ENCODE results near the gene KRTAP21-1.
"Not testable (repeated sequence)": the region's sequence is repeated elsewhere in the genome, so short reads cannot be mapped to it uniquely, and the experiment has no call there.

KRTAP21-1 gene
- total RNA-seq = 0 reads per million in 2 experiments

DNA sequence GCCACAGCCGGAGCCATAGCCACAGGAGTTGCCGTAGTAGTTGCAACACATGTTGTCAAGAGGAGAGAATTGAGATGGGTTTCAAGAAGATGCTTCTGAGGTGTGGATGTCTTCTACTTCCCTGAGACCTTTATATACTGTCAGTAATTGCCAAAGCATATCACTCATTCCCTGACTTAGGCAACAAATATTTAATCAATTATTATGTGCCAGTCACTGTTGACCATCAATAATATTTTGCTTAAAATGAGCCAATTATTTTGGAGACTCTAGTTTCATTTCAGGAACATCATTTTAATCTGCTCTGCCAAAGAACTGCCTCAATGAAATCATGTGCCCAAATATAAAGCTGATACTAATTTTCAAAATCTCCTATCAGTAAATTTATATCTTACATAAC lies at the start of gene KRTAP21-1:
TSS of gene KRTAP21-1 (minus strand) at position 101 of the 400 bp plus-strand sequence. CDS start at position 51, 50 bp downstream.
- DNase-seq (ENCODE audit: low read depth) = not testable (repeated sequence)

DNA sequence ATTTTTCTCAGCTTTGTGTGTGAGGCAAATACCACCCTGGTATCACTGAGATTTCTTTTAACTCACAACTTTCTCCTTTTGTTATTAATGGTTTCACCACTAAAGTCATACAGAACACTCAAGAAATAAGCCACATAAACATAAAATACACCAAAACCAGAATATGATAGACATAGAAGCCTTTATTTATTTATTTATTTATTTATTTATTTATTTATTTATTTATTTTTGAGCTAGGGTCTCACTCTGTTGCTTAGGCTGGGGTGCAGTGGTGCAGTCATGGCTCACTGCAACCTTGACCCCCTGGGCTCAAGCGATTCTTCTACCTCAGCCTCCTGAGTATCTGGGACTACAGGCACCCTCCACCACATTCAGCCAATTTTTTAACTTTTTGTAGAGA lies 45.4 kb upstream of the KRTAP21-1 start:
- no peak for DNase-seq (ENCODE audit: low read depth)

DNA sequence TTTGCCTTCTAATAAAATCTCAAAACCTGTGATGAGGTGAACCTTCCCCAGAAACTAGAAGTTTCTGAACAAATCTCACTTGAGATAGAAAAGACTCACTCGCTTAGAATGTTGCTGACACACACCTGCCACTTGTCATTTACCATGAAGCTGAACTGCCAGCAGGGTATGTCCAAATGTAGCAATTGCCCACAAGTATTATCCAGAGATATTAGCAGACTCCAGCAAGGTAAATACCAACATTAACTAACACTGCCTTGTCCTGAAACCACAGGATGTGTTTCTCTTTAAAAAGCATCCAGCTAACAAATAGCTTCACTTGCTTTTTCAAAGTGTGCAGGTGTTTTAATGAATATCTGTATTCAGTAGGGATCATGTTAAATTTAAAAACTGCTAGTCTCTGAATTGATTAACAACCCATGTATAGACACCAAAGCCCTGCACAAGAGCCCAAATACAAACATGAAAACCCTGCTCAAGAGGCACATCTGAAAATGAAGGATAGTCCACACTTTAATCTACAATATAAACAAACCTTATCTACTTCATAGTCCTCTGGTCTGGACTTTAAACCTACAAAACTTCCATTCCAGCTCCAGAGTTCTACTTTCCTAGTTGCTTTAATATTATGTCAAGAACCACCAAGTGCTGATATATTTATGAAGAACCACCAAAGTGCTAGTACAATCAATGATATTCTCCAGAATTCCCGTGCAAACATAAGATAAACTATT lies 38.5 kb upstream of the KRTAP21-1 start:
- no peak for DNase-seq (ENCODE audit: low read depth)

DNA sequence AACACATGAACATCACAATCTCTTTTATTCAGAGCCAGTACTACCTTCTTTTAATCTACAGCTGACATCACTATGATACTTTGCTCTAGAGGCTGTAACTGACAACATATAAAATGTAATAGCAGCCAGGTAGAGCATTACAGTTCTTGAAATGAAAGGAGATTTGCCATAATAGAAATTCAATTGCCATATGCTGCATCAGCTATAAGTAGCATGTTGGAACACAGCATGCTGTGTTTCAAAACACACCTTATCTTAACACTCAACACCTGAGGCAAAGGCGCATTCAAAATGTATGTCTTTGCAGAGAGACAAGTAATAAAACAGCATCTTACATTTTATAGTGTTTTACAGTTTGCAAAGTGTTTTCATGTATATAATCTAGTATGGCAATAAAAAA lies 24.0 kb upstream of the KRTAP21-1 start:
- DNase-seq (ENCODE audit: low read depth) = no peak

DNA sequence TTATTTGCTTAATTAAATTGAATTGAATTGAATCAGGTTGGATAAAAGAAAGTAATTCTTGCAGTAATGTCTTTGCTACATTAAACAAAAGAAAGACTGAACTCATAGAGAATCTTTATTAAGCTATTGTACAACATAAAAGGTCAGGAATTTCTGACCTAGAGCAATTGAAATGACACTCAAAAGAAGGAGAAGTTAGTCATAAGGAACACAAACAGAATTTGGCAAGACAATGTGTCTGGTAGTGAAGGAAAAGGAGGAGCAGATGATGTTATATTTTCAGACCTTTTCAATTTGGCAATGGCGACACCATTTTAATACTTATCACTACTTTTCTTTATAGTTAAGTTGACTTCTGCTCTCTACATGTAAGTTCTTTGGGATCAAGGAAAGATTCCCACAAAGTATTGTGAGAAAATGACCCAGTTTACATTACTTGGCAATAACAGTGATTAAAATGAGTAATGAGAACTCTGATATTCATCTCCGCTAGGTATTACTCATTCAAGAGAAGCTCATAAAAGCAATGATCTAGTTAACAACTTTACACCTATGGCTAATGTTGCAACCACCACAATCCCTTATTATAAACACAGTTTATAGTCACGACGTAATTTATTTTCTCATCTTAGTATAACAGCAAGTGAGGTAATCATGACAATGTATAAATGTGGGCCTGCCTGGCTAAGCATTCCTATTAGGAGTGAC lies 14.7 kb upstream of the KRTAP21-1 start:
- no peak for DNase-seq (ENCODE audit: low read depth)

DNA sequence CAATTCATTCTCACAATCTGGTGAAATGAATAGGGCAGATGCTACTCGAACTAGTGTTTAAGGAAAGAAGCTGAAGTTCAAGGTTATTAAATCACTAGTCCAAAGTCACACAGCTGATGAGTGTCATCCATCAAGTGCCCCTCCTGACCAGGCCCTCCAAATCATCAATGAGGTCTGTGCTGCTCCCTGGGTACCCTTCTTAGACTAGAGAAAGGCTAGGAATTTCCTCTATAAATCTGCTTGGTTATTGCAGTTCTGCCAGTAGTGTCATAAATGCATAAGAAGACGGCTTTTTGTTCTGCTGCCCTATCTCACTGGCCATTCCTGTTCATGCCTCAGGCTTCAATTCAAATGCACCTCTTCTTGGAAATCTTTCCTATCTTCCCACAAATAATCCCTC lies 5.5 kb upstream of the KRTAP21-1 start:
- DNase-seq (ENCODE audit: low read depth) = no peak

DNA sequence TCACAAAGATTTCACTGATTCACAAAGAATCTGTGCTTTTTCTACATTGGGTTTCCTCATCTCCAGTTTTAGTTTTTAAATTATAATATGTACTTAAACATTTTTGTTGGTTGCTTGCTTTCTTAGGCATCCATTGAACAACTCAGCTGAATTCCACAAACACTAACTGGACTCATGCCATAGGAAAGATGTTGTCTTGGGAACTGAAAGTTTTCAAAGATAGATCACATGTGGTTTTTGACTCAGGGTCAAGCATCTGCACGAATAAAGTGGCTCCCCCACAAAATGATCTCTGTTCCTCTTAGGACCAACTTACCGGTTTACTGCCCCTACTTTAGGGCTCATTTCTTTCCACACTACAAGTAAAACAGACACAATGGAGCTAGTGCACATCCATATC lies 3.1 kb upstream of the KRTAP21-1 start:
- no peak for DNase-seq (ENCODE audit: low read depth)

DNA sequence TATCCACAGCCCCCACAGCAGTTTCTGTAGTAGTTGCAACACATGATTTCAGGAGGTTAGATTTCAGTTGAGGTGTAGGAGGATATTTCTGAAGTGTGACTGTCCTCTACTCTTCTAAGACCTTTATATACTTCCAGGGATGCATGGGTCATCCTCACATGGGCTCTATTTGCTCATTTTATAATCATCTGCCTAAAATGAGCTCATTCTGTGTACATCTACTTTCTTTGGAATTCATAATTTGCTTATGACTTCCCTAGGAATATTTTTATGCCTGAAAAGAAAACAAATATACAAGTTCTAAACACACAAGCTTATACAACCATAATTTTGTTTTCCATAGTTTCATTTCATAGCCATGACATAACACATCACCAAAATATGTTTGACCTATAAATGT lies 8.1 kb downstream of the KRTAP21-1 start, which contains the start of gene KRTAP21-2:
TSS of gene KRTAP21-2 (minus strand) at position 101 of the 400 bp plus-strand sequence. CDS start at position 44, 57 bp downstream.
- DNase-seq (ENCODE audit: low read depth) = no peak

DNA sequence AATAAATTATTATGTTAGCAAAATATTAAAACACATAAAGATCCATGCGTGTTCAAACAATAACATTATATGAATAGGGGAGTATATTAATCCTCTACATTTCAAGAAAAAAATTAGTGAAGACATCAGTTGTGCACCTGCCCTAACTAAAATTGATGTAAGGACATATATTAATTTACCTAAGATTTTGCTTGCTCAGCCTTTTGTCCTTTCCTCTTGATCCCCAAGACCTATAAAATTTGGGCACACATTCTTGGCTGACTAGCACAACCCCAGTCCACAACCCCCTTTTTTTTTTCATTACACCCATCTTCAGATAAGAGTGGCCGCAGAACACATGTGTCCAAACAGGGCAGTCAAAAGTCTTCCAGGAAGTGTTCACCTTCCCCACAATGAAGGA lies 14.8 kb downstream of the KRTAP21-1 start:
- DNase-seq (ENCODE audit: low read depth) = no peak

DNA sequence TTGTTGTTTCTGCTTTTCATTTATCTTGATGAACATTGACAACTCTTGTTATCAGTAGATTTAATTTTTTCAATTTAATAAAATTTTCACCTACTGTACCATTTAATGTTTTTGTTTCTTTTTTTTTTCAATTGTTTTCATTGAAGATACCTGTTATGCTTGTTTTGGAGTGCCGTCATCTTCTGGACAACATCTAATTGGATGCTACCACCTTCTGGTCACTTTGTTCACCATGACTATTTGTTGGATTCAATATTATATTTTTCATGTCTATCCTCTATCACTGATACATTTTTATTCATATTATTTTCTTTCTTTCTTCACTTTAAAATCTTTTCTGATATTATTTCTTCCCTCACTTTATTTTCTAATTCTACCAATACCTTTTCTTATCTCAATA lies 22.2 kb downstream of the KRTAP21-1 start:
- no peak for DNase-seq (ENCODE audit: low read depth)

DNA sequence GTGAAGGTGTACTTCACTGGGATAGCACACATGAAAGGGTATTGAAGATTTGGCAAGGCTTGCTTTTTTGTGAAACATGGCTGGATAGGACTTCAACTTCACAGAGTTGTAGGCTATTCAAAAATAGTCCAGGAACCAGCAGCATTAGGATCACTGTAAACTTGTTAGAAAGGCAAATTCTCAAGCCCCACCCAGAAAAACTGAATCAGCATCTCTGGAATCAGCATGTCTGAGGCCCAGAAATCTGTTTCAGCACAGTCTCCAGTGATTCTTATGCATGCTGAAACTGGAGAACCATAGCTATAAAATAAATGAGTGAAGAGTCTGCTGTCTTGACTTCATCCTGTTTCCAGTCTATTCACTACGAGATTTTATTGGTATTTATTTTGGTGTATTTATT lies 28.5 kb downstream of the KRTAP21-1 start:
- DNase-seq (ENCODE audit: low read depth) = no peak

DNA sequence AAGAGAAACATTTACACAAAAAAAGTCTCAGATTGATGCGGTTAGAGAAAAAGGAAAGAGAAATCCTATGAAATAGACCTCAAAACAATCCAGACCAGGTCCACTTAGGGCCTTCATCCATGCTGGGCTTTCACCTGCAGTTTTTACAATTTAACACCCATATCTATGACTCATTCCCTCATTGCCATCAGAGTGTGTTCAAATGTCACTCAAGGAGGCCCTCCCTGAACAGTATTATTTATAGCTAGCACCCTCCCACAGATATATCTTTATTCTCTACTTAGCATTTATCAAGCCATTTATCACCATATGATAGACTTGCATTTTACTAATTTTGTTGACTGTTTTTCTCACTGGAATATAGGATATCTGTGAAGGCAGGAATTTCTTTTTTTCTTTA lies 35.8 kb downstream of the KRTAP21-1 start:
- no peak for DNase-seq (ENCODE audit: low read depth)

DNA sequence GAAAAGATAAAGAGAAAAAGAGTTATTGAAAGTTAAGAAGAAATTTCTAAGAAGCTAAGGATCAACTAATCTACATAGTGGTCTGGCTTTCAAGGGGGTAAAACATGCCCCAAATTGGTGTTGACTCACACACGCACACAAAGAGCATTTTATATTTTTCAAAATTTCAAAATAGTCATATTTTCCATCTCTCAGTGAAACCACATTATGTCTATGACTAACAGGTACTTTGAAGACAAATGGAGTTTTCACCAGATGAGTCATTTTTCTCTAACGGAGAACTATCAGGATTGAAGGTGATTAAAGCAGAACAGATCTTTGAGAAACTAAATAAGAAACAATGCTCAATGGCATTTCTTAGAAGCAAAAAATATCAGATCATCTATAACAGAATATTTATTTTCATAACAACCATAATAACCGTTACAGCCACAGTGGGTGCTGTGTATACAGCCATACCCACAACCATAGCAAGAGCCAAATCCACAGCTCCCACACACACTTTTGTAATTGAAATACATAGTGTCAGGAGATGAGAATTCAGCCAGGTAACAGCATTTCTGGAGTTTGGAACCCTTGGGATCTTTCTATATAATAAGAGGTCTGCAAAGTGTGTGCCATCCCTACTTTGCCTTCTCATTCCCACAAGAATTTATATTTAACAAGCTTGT lies 36.9 kb downstream of the KRTAP21-1 start, which contains the start of gene KRTAP21-3:
TSS of gene KRTAP21-3 (minus strand) at position 539 of the 671 bp plus-strand sequence. CDS start at position 521, 18 bp downstream.
- DNase-seq (ENCODE audit: low read depth) = no peak

DNA sequence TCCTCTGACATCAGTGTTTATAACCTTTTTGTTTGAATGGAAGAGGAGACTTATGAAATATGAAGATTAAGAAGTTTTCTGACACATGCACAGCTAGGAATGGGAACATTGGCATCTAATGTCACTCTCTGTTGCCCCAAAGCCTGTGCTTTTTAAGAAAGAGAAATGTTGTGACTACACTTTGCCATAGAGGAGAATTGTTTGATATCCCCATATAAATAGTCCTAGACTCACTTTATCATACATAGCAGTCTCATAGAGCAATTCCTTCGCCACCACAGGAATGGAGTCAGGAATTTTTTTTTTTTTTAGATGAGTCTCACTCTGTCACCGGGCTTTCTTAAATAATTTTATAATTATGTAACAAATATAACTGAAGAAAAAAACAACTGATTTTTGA lies 38.1 kb downstream of the KRTAP21-1 start:
- no peak for DNase-seq (ENCODE audit: low read depth)

DNA sequence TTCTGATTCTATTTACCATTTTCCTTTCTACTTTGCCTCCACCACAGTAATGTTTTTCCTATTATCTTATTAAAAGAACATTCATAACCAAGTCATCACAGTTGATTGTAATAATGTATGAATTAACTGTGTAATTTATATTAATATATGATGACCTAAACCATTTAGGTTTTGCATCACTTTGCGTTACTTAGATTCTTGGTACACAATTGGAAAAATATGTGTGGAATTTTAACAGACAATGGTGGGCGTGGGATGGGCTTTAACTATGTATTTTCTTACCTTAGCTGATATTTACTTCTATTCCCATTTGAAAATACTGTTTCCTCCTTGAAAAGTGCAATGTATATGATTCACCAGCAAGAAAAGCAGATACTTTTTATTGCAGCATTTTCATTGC lies 40.3 kb downstream of the KRTAP21-1 start:
- no peak for DNase-seq (ENCODE audit: low read depth)

DNA sequence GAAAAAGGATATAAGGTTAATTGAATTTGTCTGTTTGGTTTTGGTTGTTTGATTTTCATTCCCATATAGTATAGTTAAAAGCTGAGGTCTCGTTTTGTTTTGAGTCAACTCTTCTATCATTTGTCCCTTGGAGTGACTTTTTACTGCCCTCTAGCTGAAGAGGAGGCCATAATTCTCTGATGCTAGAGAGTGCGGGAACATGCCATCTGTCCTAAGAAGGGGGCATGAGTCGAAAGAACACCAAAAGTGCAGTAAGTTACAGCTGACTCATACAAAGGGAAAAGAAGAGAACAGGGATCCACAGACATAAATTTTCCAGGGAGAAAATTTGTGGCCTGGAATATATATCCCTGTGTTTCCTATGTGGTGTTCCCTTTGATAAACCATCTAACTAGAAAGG lies 40.8 kb downstream of the KRTAP21-1 start:
- no peak for DNase-seq (ENCODE audit: low read depth)

DNA sequence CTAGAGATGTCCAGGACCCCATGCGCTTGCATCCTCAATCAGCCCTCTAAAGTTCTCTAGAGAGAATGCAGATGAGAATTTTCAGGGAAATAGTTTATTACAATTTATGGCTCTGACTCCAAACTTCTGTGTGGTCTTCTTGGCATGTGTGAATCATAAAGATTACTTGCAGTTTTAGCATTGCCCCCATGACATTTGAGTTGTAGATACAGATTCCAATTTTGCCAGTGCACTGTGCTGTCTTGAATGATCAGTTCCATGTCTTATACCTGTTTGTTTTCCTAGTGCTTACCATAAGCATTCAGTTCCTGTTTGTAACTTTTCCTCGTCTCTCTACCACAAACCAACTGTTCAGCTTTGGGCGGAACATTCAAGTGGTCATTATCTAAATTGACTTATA lies 41.5 kb downstream of the KRTAP21-1 start:
- no peak for DNase-seq (ENCODE audit: low read depth)

DNA sequence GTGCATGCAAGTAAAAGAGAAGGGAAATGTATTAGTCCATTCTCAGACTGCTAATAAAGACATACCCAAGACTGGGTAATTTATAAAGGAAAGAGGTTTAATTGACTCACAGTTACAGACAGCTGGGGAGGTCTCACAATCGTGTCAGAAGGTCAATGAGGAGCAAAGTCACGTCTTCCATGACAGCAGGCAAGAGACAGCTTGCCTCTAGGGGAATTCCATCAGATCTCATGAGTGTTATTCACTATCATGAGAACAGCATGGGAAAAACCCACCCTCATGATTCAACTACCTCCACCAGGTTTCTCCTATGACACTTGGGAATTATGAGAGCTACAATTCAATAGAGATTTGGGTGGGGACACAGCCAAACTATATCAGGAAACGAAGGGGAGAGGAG lies 44.7 kb downstream of the KRTAP21-1 start:
- DNase-seq (ENCODE audit: low read depth) = no peak

DNA sequence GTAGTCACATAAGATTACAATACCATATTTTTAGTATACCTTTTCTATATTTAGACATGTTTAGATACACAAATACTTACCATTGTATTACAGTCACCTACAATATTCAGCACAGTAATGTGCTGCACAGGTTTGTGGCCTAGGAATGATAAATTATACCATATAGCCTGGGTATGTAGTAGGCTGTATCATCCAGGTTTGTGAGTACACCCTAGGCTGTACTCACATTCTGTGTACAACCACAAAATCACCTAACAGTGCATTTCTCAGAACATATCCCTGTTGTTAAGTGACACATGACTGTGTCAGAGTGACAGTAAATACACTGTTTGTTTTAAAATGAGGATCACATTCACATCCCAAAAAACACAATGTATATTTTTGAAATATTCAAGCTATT lies 47.8 kb downstream of the KRTAP21-1 start:
- no peak for DNase-seq (ENCODE audit: low read depth)

Data from T follicular helper cell (primary cell).